Activated naive CD8-positive, alpha-beta T cell treated with anti-CD3 and anti-CD28 coated beads, Interleukin-2, amount 50 U/mL, for 24 hours (primary cell): Measurements from ENCODE around the gene APOBEC3B.
"Not testable (repeated sequence)": the region's sequence is repeated elsewhere in the genome, so short reads cannot be mapped to it uniquely, and the experiment has no call there.

Source experiments
- ATAC-seq: fragments of 150-1000 bp; cut with Tn5 transposase; one replicate; pipeline ENCODE4 v1.10.0; 2021
- DNase-seq: peaks from one replicate; pipeline ENCODE4 v3.0.0; 2021
- H3K27ac Mint-ChIP-seq: one replicate; pipeline ENCODE4 v1.8.0; 2021; ENCODE audit warnings: mild to moderate bottlenecking, mixed read lengths
- H3K27me3 Mint-ChIP-seq: one replicate; pipeline ENCODE4 v1.8.0; 2021; ENCODE audit warnings: mixed read lengths
- H3K36me3 Mint-ChIP-seq: one replicate; pipeline ENCODE4 v1.8.0; 2021; ENCODE audit warnings: low read depth, mixed read lengths
- H3K4me1 Mint-ChIP-seq: one replicate; pipeline ENCODE4 v1.8.0; 2021; ENCODE audit warnings: mixed read lengths
- H3K4me3 Mint-ChIP-seq: one replicate; pipeline ENCODE4 v1.8.0; 2021; ENCODE audit warnings: mild to moderate bottlenecking, moderate library complexity, mixed read lengths
- H3K9me3 Mint-ChIP-seq: one replicate; pipeline ENCODE4 v1.8.0; 2021; ENCODE audit warnings: mixed read lengths

Gene APOBEC3B

DNA sequence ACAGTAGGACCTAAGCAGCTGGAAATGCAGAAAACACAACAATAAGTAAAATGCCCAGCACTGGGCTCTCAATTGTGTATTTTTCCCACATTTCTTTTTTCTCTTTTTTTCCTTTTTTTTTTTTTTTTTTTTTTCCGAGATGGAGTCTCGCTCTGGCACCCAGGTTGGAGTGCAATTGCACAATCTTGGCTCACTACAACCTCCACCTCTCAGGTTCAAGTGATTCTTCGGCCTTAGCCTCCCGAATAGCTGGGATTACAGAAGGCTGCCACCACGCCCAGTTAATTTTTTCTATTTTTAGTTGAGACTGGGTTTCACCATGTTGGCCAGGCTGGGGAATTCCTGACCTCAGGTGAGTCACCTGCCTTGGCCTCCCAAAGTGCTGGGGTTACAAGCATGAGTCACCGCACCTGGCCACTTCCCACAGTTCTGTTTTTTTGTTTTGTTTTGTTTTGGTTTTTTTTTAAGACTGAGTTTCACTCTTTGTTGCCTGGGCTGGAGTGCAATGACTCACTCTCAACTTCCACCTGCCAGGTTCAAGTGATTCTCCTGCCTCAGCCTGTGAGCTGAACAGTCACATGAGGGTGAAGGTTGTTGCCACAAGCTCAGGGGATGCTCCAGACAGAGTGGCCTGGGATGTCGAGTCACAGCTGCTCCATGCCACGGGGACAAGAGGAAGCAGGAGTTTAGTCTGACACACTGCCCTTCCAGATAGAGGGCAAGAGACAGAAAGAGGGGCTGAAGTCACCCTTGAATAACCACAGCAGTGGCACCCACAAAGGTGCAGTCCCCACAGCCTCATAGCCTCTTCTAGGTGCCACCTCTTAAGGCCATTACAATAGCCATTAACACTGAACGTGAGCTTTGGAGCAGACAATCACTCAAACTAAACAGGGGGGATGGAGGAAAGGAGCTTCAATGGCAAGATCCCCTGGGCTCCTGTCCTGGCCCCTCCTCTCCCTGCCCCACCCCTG lies 2.9 kb downstream of the APOBEC3B start:
- H3K36me3 Mint-ChIP-seq, H3K27me3 Mint-ChIP-seq, H3K9me3 Mint-ChIP-seq: not testable (repeated sequence)
- ATAC-seq (peak; percentile 81), DNase-seq (peak; percentile 60)
- H3K4me1 Mint-ChIP-seq, result peaks cover 55% of the 10 kb centered on the region
- peak overlapping the region; percentile 89 for H3K27ac Mint-ChIP-seq
- peak overlapping the region; percentile 29 for H3K4me3 Mint-ChIP-seq

DNA sequence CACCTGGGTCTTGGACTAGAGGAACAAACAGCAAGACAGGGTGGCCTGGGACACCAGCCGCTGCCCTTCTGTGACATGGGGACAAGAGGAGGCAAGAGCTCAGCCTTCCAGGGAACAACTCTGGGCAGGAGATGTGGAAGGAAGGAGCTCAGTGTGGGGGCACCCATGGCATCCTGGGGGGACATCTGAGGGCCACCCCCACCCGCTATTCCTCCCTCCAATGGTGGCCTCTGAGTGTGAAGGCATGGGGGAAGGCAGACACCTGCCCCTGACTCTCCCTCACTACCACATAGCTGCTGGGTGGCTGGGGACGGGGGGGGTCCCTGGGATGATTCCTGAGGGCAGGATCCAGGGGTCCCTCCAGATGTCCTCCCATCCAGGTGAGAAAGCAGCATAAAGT lies 4.5 kb downstream of the APOBEC3B start:
- H3K9me3 Mint-ChIP-seq, result peaks cover 4% of the 10 kb centered on the region
- H3K27ac Mint-ChIP-seq, result no peak overlapping the region

DNA sequence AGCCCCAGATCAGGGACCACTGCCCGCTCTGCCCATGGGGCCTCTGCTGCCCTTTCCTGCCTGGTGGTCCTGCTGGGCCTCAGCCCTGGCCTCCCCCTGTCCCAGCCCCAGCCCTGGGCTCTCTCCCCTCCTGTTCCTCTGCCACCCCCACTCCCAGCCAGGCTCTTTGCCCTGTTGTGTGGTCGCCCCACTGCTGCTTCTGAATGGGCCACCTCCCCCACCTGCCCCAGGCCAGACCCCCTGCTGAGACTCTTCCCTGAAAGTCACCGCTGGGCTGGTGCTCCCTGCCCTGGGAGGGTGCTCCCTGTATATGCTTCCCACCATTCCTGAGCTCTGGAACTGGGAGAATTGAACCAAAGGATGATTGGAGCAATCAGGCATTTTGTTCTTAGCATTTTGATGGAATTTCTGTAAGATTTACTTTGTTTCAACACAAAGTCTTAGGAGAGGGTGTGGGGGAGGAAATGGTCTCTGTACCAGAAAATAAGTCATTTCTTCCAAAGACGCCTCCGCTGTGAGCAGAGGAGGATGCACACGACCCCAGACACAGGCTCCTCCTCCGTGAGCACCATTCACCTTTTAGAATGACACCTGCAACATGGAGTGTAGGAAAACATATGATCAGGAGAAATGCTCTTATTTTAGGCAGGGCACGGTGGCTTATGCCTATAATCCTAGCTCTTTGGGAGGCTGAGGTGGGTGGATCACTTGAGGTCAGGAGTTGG lies 5.2 kb downstream of the APOBEC3B start:
- Mint-ChIP-seq H3K27ac (no peak overlapping the region), H3K4me3 (no peak overlapping the region), H3K36me3 (peaks cover 3% of the 10 kb centered on the region), H3K9me3 (peaks cover 4% of the 10 kb centered on the region), H3K4me1 (peaks cover 44% of the 10 kb centered on the region), H3K27me3 (no peaks in the 10 kb centered on the region)
- DNase-seq, result no peak
- ATAC-seq, result peak; percentile 38

More for the DNA sequence above, 4.5 kb downstream of the APOBEC3B start:
- Mint-ChIP-seq H3K4me3 (no peak overlapping the region), H3K36me3 (peaks cover 3% of the 10 kb centered on the region), H3K4me1 (peaks cover 51% of the 10 kb centered on the region), H3K27me3 (no peaks in the 10 kb centered on the region)
- ATAC-seq (no peak), DNase-seq (no peak)

DNA sequence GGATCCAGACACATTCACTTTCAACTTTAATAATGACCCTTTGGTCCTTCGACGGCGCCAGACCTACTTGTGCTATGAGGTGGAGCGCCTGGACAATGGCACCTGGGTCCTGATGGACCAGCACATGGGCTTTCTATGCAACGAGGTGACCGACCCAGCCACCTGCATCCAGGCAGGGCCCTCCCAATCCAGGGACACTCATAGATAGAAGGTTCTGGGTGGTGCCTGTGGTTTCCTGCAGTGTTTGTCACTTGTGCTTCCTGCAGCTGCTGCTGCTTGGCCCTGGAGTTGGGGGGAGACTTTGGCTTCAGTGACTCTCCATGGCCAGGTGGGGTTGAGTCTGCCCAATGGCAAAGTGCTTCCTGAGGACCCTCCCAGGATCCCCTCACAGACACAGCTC lies 7.3 kb downstream of the APOBEC3B start:
- no peaks in the 10 kb centered on the region for H3K9me3 Mint-ChIP-seq
- no peak overlapping the region for H3K27ac Mint-ChIP-seq
- H3K36me3 Mint-ChIP-seq, result no peaks in the 10 kb centered on the region
- H3K4me3 Mint-ChIP-seq, result no peak overlapping the region
- DNase-seq (no peak), ATAC-seq (no peak)
- peaks cover 10% of the 10 kb centered on the region for H3K27me3 Mint-ChIP-seq
- peaks cover 40% of the 10 kb centered on the region for H3K4me1 Mint-ChIP-seq

DNA sequence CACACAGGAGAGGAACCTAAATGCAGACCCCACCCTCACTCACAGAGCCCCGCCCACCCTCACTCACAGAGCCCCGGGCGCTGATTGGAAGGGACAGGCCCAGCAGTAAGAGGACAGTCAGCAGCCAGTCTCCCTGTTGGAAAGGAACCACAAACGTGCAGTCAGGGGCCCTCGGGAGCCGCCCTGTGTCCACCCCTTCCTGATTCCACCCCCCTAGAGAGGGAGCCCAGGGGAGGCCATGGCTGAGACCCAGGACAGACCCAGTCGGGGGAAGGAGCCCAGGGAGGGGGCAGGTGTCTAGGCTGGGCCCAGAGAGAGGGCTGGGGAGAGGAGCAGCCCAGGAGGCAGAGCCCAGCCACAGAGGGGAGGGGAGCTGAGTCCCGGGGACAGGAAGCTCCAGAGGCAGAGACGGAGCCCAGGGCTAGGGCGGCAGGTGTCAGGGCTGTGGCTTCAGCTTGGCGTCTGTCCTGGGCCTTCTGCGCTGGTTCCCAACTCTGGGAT lies 10.8 kb downstream of the APOBEC3B start:
- H3K4me3 Mint-ChIP-seq, H3K9me3 Mint-ChIP-seq, H3K27ac Mint-ChIP-seq, DNase-seq, H3K36me3 Mint-ChIP-seq, ATAC-seq: not testable (repeated sequence)
- Mint-ChIP-seq H3K27me3 (peaks cover 20% of the 10 kb centered on the region), H3K4me1 (peaks cover 14% of the 10 kb centered on the region)

DNA sequence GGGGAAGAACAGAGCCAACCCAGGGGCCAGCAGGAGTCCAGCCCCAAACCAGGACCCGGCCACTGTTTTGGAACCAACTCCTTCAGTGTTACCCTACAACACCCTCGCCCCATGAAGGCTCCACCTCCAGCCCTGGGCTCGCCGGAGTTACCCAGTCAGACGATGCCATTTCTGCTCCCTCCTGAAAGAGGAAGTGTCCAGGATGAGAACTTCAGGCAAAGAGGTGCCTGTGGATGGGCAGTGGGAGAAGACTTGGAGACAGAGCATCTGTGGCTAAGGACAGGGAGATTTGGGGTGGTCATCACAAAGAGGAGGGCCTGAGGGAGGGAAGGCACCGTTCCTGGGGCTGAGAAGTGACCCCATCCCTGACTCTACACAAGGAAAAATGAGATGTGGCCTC lies 14.0 kb downstream of the APOBEC3B start:
- H3K4me1 Mint-ChIP-seq, result peaks cover 11% of the 10 kb centered on the region
- peaks cover 20% of the 10 kb centered on the region for H3K27me3 Mint-ChIP-seq
- ATAC-seq (no peak), DNase-seq (no peak)
- no peaks in the 10 kb centered on the region for H3K9me3 Mint-ChIP-seq
- no peaks in the 10 kb centered on the region for H3K36me3 Mint-ChIP-seq
- H3K4me3 Mint-ChIP-seq, result no peak overlapping the region
- no peak overlapping the region for H3K27ac Mint-ChIP-seq

DNA sequence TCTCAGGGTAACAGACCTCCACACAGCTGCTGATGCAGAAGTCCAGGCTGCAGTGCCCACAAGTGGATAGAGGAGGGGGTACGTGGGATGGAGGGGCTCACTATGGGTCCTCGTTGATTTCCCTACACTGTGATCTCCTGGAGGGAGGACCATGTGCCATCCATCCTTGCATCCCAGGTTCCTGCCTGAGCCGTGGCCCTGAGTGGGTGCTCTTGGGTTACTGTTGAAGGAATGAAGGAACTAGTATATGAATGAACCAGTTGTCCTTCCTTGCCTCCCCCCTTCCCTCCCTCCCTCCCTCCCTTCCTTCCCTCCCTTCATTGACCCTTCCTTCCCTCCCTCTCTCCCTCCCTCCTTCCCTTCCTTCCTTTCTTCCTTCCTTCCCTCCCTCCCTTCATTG lies 15.4 kb downstream of the APOBEC3B start:
- no peaks in the 10 kb centered on the region for H3K9me3 Mint-ChIP-seq
- peaks cover 20% of the 10 kb centered on the region for H3K27me3 Mint-ChIP-seq
- DNase-seq, result no peak
- H3K36me3 Mint-ChIP-seq, result no peaks in the 10 kb centered on the region
- peaks cover 12% of the 10 kb centered on the region for H3K4me1 Mint-ChIP-seq
- ATAC-seq, result no peak
- no peak overlapping the region for H3K27ac Mint-ChIP-seq
- H3K4me3 Mint-ChIP-seq, result no peak overlapping the region

DNA sequence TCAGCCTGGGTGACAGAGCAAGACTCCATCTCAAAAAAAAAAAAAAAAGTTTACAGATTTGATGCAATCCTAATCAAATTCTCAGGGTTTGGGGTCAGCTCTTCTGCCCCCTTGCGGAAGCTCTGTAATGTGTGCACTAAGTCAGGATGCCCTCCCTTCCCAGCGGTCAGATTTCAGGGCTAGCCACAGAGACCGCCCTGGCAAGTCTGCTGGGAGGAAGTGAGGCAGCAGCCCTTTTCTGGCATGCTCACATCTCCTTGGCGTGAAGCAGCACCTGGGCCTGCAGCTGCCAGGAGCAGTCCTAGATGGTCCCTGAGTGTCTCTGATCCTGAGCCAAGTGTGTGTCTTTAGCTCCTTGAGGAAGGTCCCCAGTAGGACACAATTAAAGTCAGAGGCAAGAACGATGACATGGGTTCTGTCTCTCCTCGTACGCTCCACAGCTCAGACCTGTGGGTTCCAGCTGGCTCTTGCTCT lies 21.1 kb downstream of the APOBEC3B start:
- ATAC-seq, result peak; percentile 96

DNA sequence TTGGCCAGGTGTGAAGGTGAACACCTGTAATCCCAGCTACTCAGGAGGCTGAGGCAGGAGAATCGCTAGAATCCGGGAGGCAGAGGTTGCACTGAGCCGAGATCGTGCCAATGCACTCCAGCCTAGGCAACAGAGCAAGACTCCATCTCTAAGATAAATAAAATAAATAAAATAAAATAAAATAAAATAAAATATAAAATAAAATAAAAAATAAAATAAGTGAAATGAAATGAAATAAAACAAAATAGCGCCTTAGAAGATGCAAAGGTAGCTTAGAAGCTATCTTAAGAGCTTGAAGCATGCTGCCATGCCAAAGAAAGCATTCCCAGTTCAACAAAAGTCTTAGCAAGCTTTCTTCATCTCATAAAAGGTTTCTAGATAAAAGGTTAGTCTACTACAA lies 25.0 kb downstream of the APOBEC3B start:
- Mint-ChIP-seq H3K4me3 (no peak overlapping the region), H3K36me3 (no peaks in the 10 kb centered on the region), H3K9me3 (no peaks in the 10 kb centered on the region), H3K4me1 (peaks cover 10% of the 10 kb centered on the region), H3K27ac (no peak overlapping the region), H3K27me3 (no peaks in the 10 kb centered on the region)
- ATAC-seq (no peak), DNase-seq (no peak)

More for the DNA sequence above, 21.1 kb downstream of the APOBEC3B start:
- H3K9me3 Mint-ChIP-seq, result no peaks in the 10 kb centered on the region
- H3K4me3 Mint-ChIP-seq, result no peak overlapping the region
- H3K4me1 Mint-ChIP-seq, result peaks cover 11% of the 10 kb centered on the region
- H3K27me3 Mint-ChIP-seq, result no peaks in the 10 kb centered on the region
- DNase-seq, result peak; percentile 78
- no peak overlapping the region for H3K27ac Mint-ChIP-seq
- H3K36me3 Mint-ChIP-seq, result no peaks in the 10 kb centered on the region

DNA sequence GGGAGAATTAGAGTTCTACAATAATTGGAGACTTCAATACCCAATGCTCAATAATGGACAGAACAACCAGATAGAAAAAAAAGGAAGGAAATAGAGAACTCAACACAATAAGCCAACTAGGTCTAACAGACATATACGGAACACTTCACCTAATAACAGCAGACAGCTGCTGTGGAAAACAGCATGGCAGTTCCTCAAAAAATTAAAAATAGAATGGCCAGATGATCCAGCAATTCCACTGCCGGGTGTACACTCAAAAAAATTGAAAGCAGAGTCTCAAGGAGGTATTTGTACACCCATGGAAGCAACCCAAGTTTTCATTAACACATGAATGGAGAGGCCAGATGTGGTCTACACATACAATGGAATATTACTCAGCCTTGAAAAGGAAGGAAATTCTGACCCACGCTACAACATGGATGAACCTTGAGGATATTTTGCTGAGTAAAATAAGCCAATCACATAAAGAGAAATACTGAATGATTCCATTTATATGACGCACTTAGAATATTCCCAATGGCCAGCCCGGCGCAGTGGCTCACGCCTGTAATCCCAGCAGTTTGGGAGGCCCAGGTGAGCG lies 26.2 kb downstream of the APOBEC3B start:
- not testable (repeated sequence) for H3K27ac Mint-ChIP-seq, H3K36me3 Mint-ChIP-seq, ATAC-seq, H3K27me3 Mint-ChIP-seq, H3K4me3 Mint-ChIP-seq, H3K9me3 Mint-ChIP-seq, DNase-seq
- peaks cover 11% of the 10 kb centered on the region for H3K4me1 Mint-ChIP-seq

DNA sequence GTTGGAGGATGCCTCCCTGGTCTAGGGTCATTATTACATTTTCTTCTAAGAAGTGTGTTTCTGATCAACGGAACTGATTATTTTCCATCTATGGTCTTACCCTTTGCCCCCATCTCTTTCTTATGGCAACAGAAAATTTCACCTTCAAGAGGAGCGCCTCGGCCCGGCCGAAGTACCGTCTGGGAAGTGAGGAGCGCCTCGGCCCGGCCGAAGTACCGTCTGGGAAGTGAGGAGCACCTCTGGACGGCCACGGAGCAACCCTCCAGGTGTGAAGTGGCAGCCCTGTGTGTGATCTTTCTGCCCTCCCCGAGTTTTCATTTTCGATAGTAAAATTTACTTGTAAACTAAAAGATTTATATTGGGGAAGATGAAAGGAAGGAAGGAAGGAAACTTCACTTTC lies 28.8 kb downstream of the APOBEC3B start:
- Mint-ChIP-seq H3K4me3 (no peak overlapping the region), H3K27me3 (no peaks in the 10 kb centered on the region), H3K9me3 (no peaks in the 10 kb centered on the region), H3K36me3 (peaks cover 1% of the 10 kb centered on the region), H3K27ac (no peak overlapping the region), H3K4me1 (peaks cover 26% of the 10 kb centered on the region)
- ATAC-seq, result no peak
- no peak for DNase-seq

DNA sequence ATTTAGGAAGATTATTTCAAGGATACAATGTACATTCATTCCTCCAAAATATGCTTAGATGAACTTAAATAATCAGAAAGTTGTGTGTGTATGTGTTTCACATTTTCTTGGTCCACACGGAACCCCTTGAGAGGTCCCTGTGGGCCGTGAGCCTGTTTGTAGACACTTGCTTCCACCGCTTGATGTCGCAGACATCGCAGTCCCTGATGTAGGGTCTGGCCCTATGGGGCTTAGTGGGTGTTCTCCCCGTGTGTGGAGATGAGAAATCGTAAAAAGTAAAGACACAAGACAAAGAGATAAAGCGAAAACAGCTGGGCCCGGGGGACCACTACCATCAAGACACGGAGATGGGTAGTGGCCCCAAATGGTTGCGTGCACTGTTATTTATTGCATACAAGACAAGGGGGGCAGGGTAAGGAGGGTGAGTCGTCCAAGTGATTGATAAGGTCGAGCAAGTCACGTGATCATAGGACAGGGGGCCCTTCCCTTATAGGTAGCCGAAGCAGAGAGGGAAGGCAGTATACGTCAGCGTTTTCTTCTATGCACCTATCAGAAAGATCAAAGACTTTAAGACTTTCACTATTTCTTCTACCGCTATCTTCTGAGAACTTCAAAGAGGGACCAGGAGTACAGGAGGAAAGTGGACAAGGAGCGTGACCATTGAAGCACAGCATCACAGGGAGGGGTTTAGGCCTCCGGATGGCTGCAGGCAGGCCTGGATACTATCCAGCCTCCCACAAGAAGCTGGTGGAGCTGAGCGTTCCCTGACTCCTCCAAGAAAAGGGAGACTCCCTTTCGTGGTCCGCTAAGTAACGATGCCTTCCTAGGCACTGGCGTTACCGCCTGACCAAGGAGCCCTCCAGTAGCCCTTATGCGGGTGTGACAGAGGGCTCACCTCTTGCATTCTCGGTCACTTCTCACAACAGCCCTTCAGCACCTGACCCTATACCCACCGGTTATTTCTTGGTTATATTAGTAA lies 30.7 kb downstream of the APOBEC3B start:
- Mint-ChIP-seq H3K4me1 (peaks cover 35% of the 10 kb centered on the region), H3K36me3 (peaks cover 1% of the 10 kb centered on the region), H3K27me3 (no peaks in the 10 kb centered on the region), H3K4me3 (no peak overlapping the region), H3K9me3 (no peaks in the 10 kb centered on the region), H3K27ac (peak overlapping the region; percentile 25)
- DNase-seq (no peak), ATAC-seq (no peak)

DNA sequence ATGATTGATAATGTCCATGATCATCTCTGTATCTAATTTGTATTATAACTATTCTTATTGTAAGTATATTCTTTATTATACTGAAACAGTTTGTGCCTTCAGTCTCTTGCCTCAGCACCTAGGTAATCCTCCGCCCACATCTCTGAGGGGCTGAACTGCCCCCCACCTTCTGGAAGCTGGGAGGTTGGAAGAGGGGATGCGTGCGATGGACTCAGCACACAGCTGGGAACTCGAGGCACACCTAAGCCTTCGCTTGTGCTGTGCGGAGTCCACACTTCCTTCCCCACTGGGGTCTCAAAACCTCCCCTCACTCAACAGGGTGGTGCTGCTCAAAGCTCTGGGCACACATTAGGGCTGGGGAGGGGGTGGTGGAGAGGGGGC lies 31.4 kb downstream of the APOBEC3B start:
- peaks cover 36% of the 10 kb centered on the region for H3K4me1 Mint-ChIP-seq
- peak overlapping the region; percentile 95 for H3K4me3 Mint-ChIP-seq
- not testable (repeated sequence) for H3K27me3 Mint-ChIP-seq, ATAC-seq, H3K36me3 Mint-ChIP-seq, H3K9me3 Mint-ChIP-seq, DNase-seq
- peak overlapping the region; percentile 94 for H3K27ac Mint-ChIP-seq
